ENCODE data around the gene ADARB1. TPM values are rescaled to one million over a fixed set of nuclear protein-coding genes. Genes with fewer than 3 reads are reported as not detected.

ADARB1 gene
- total RNA-seq, 5 donors from 2014 or later (not counting 1 experiment from before 2014, with no cell fraction given): 39.7 to 50.3 (median 44.5) TPM

DNA sequence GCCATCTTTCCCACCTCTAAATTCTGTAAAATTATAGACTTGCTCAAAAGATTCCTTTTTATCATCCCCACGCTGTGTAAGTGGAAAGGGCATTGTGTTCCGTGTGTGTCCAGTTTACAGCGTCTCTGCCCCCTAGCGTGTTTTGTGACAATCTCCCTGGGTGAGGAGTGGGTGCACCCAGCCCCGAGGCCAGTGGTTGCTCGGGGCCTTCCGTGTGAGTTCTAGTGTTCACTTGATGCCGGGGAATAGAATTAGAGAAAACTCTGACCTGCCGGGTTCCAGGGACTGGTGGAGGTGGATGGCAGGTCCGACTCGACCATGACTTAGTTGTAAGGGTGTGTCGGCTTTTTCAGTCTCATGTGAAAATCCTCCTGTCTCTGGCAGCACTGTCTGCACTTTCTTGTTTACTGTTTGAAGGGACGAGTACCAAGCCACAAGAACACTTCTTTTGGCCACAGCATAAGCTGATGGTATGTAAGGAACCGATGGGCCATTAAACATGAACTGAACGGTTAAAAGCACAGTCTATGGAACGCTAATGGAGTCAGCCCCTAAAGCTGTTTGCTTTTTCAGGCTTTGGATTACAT lies 151.5 kb downstream of the ADARB1 start:
- no peak for ATAC-seq (replicated peaks in 1 of 4)
- peak overlapping the region; percentile 40 for H3K27ac ChIP-seq (ENCODE audit: low read length)

DNA sequence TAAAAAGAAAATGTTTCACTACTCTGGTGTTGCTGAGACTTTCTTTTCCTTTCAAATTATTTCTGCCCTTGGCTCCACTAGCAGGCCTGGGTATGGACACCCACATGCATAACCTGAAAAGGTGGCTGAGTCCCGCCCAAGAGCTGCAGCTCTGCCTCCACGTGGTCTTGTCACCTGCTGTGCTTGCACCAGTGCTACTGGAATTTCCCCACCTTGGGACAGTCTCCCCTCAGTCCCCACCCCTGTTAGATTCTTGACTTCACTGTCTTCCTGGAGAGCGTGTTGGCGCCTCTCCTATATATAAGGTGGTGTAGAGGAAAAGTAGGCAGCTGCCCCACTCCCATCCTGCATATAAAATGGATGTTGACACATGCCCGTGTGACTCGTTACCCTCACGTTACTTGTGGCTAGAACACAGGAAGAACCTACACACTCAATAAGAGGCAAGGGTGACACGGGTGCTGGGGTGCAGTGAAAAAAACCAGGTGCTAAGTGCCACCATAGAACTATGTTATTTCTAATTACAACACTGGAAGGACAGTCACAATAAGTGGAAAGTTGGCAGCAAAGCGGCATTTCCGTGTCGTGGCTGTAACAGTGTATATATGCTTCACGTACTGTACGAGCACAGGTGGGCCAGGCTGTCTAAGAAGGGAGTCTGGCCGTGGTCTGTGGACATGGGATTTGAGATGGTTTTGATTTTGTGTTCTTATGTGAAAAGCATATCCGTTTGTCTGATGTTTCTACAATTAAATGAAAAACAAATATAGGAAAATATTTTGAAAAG lies 152.4 kb downstream of the ADARB1 start:
- Histone ChIP-seq H3K4me3 (ENCODE audit: control insufficient read depth in 1 of 2, extremely low read depth in 1 of 2, low read length in 1 of 2) (no peak overlapping the region), H3K27me3 (replicated peaks in 1 of 2; ENCODE audit: control insufficient read depth in 2 of 2, extremely low read depth in 1 of 2, insufficient read depth in 2 of 2, low read length in 1 of 2) (no peaks in the 10 kb centered on the region), H3K27ac (ENCODE audit: low read length) (peak overlapping the region; percentile 40), H3K4me1 (ENCODE audit: control insufficient read depth in 1 of 2, extremely low read depth in 1 of 2, insufficient read depth in 2 of 2, low read length in 2 of 2) (peaks cover 0 to 52% of the 10 kb centered on the region in 2 experiments), H3K36me3 (ENCODE audit: control insufficient read depth in 2 of 2, extremely low read depth in 1 of 2, insufficient read depth in 1 of 2, low read length in 1 of 2) (peaks cover 8 to 12% of the 10 kb centered on the region in 2 donors), H3K9me3 (no peaks in the 10 kb centered on the region)
- peak in 27 of 35 experiments; percentile 10 to 65 (median 29) for DNase-seq
- no peaks in the 10 kb centered on the region for H3K9me3 Mint-ChIP-seq
- ChIA-PET POLR2A (no interaction called here), CTCF (no interaction called here)
- H3K4me1 Mint-ChIP-seq: peaks cover 26 to 53% (median 46%) of the 10 kb centered on the region in 3 donors
- H3K4me3 Mint-ChIP-seq: no peak overlapping the region
- H3K27ac Mint-ChIP-seq: peak overlapping the region; percentile 69 to 72
- H3K27me3 Mint-ChIP-seq: no peaks in the 10 kb centered on the region
- WGBS (ENCODE audit: insufficient coverage): 33% methylated on average over 2 of the region's 15 CpGs
- H3K36me3 Mint-ChIP-seq: peaks cover 5% of the 10 kb centered on the region
- peak in 1 of 4 experiments; percentile 42 for ATAC-seq (replicated peaks in 1 of 4)

More for the DNA sequence above, 151.5 kb downstream of the ADARB1 start:
- no peak overlapping the region for H3K4me3 Mint-ChIP-seq
- no peaks in the 10 kb centered on the region for H3K9me3 Mint-ChIP-seq
- H3K27me3 Mint-ChIP-seq: no peaks in the 10 kb centered on the region
- WGBS (ENCODE audit: insufficient coverage): 91% methylated on average over 13 of the region's 16 CpGs
- H3K27ac Mint-ChIP-seq: peak overlapping the region; percentile 34 to 72
- H3K4me1 Mint-ChIP-seq: peaks cover 26 to 52% (median 46%) of the 10 kb centered on the region in 3 donors
- Histone ChIP-seq H3K4me1 (ENCODE audit: control insufficient read depth in 1 of 2, extremely low read depth in 1 of 2, insufficient read depth in 2 of 2, low read length in 2 of 2) (peaks cover 0 to 52% of the 10 kb centered on the region in 2 experiments), H3K9me3 (no peaks in the 10 kb centered on the region), H3K36me3 (ENCODE audit: control insufficient read depth in 2 of 2, extremely low read depth in 1 of 2, insufficient read depth in 1 of 2, low read length in 1 of 2) (peaks cover 17 to 20% of the 10 kb centered on the region in 2 donors), H3K4me3 (ENCODE audit: control insufficient read depth in 1 of 2, extremely low read depth in 1 of 2, low read length in 1 of 2) (no peak overlapping the region), H3K27me3 (replicated peaks in 1 of 2; ENCODE audit: control insufficient read depth in 2 of 2, extremely low read depth in 1 of 2, insufficient read depth in 2 of 2, low read length in 1 of 2) (no peaks in the 10 kb centered on the region)
- H3K36me3 Mint-ChIP-seq: peaks cover 13% of the 10 kb centered on the region
- ChIA-PET CTCF (interaction anchor here in 1 of 2 donors (0.5 kb wide), 1 partner anchor 398 kb away, joined by 6 read pairs; no protein-coding TSS in a partner anchor), POLR2A (no interaction called here)
- DNase-seq: no peak

DNA sequence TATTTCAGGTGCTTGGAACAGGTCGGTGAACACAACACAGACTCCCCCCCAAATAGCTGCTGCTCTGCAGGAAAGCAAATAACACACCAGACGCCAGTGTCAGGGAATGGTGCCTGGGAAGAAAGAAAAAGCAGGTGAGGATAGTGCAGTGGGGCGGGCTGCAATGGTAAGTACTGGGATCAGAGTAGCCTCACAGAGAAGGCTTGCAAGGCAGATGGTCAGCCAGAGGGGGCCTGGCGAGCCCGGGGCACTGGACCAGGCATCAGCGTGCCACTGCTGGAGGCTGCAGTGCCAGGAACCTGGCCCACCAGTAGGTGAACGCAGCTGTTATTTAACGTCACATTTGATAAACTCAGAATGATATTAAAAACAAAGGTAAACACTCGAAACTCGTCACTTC lies 153.4 kb downstream of the ADARB1 start:
- Mint-ChIP-seq H3K4me3 (no peak overlapping the region), H3K27me3 (no peaks in the 10 kb centered on the region), H3K27ac (peak overlapping the region; percentile 18 to 85), H3K4me1 (peaks cover 26 to 60% (median 46%) of the 10 kb centered on the region in 3 donors), H3K36me3 (peaks cover under 1% of the 10 kb centered on the region), H3K9me3 (no peaks in the 10 kb centered on the region)
- DNase-seq (no peak), ATAC-seq (replicated peaks in 1 of 4) (no peak)
- no peaks in the 10 kb centered on the region for H3K9me3 ChIP-seq
- POLR2A ChIA-PET: interaction anchor here in 1 of 2 donors (0.6 kb wide), 1 partner anchor 60 kb away, joined by 3 read pairs; no protein-coding TSS in a partner anchor
- H3K36me3 ChIP-seq (ENCODE audit: control insufficient read depth in 2 of 2, extremely low read depth in 1 of 2, insufficient read depth in 1 of 2, low read length in 1 of 2): peaks cover 5 to 6% of the 10 kb centered on the region in 2 donors
- CTCF ChIA-PET: no interaction called here
- peak overlapping the region; percentile 42 for H3K27ac ChIP-seq (ENCODE audit: low read length)
- peaks cover 2 to 56% of the 10 kb centered on the region in 2 experiments for H3K4me1 ChIP-seq (ENCODE audit: control insufficient read depth in 1 of 2, extremely low read depth in 1 of 2, insufficient read depth in 2 of 2, low read length in 2 of 2)
- H3K4me3 ChIP-seq (ENCODE audit: control insufficient read depth in 1 of 2, extremely low read depth in 1 of 2, low read length in 1 of 2): no peak overlapping the region
- 83% methylated on average over 4 of the region's 10 CpGs for WGBS (ENCODE audit: insufficient coverage)
- peaks cover 0 to 3% of the 10 kb centered on the region in 2 experiments for H3K27me3 ChIP-seq (replicated peaks in 1 of 2; ENCODE audit: control insufficient read depth in 2 of 2, extremely low read depth in 1 of 2, insufficient read depth in 2 of 2, low read length in 1 of 2)

DNA sequence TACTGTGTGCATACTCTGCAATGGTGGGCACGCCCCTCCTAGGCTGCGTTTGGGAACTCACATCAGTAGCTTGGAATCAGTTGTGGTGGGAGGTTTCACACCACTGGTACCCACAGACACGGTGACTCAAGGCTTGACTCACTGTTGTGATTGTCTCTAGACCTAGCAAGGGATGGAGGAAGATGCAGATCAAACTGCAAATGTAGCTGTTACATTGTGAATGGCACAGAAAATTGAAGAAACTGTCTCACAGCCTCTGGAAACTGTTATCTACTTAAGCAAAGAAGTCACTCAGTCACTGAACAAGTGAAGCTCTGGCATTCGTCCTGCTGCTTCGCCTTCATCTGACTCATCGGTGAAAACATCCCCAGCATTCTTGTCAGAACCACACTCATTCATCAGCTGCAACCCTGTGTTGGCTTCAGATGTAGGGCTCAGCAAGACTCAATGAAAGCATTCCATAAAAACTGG lies 153.8 kb downstream of the ADARB1 start:
- Mint-ChIP-seq H3K9me3 (no peaks in the 10 kb centered on the region), H3K4me1 (peaks cover 26 to 60% (median 46%) of the 10 kb centered on the region in 3 donors)
- POLR2A ChIA-PET: interaction anchor here in 1 of 2 donors (0.6 kb wide), 1 partner anchor 60 kb away, joined by 3 read pairs; no protein-coding TSS in a partner anchor

DNA sequence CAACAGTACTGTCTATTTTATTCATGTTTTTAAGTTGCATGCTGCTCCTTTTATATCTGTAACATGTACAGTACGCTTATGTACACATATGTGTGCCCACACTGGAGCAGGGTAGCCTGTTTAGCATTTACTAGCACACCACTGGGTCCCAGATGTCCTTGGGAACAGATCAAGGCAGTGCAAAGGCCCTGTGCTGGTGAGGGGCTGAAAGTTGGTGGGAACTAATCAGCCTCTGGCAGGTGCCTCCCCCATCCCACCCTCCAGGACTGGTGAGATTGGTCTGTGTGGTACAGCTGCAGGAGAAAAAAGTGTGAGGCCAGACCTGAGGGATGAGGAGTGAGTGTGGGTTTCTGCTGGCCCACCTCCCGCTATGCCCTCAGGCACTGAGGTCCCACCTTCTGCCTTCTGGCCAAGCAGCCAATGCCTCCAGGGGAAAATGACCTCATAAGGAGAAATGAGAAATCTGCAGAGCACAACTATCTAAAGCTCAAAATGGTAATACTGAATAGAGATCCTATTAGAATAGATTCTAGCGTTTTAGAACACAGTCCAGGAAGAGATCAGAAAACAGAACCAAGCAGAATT lies 154.4 kb downstream of the ADARB1 start:
- ChIA-PET CTCF (no interaction called here), POLR2A (no interaction called here)
- ATAC-seq (replicated peaks in 1 of 4) (no peak), DNase-seq (no peak)
- Mint-ChIP-seq H3K9me3 (no peaks in the 10 kb centered on the region), H3K36me3 (no peaks in the 10 kb centered on the region), H3K4me3 (no peak overlapping the region), H3K4me1 (peaks cover 26 to 60% (median 46%) of the 10 kb centered on the region in 3 donors), H3K27ac (peak overlapping the region in 1 of 2 donors; percentile 19), H3K27me3 (peaks cover 0 to 5% of the 10 kb centered on the region in 2 donors)
- Histone ChIP-seq H3K4me3 (ENCODE audit: control insufficient read depth in 1 of 2, extremely low read depth in 1 of 2, low read length in 1 of 2) (no peak overlapping the region), H3K27ac (ENCODE audit: low read length) (peak overlapping the region; percentile 42), H3K27me3 (replicated peaks in 1 of 2; ENCODE audit: control insufficient read depth in 2 of 2, extremely low read depth in 1 of 2, insufficient read depth in 2 of 2, low read length in 1 of 2) (peaks cover 0 to 3% of the 10 kb centered on the region in 2 experiments), H3K36me3 (ENCODE audit: control insufficient read depth in 2 of 2, extremely low read depth in 1 of 2, insufficient read depth in 1 of 2, low read length in 1 of 2) (peaks cover 0 to 2% of the 10 kb centered on the region in 2 donors), H3K9me3 (no peaks in the 10 kb centered on the region), H3K4me1 (ENCODE audit: control insufficient read depth in 1 of 2, extremely low read depth in 1 of 2, insufficient read depth in 2 of 2, low read length in 2 of 2) (peaks cover 2 to 56% of the 10 kb centered on the region in 2 experiments)
- no CpG with 5 or more reads among the region's 3 CpGs for WGBS (ENCODE audit: insufficient coverage)

More for the DNA sequence above, 153.8 kb downstream of the ADARB1 start:
- Mint-ChIP-seq H3K4me3 (no peak overlapping the region), H3K36me3 (no peaks in the 10 kb centered on the region), H3K27ac (peak overlapping the region in 1 of 2 donors; percentile 85), H3K27me3 (no peaks in the 10 kb centered on the region)
- no peaks in the 10 kb centered on the region for H3K9me3 ChIP-seq
- ATAC-seq (replicated peaks in 1 of 4): peak; percentile 62 to 88 (median 74)
- no peak overlapping the region for H3K4me3 ChIP-seq (ENCODE audit: control insufficient read depth in 1 of 2, extremely low read depth in 1 of 2, low read length in 1 of 2)
- CTCF ChIA-PET: no interaction called here
- 50% methylated on average over 5 of the region's 6 CpGs for WGBS (ENCODE audit: insufficient coverage)
- H3K36me3 ChIP-seq (ENCODE audit: control insufficient read depth in 2 of 2, extremely low read depth in 1 of 2, insufficient read depth in 1 of 2, low read length in 1 of 2): peaks cover 0 to 6% of the 10 kb centered on the region in 2 donors
- H3K27me3 ChIP-seq (replicated peaks in 1 of 2; ENCODE audit: control insufficient read depth in 2 of 2, extremely low read depth in 1 of 2, insufficient read depth in 2 of 2, low read length in 1 of 2): peaks cover 0 to 3% of the 10 kb centered on the region in 2 experiments
- peak in 34 of 35 experiments; percentile 19 to 86 (median 64) for DNase-seq
- peaks cover 2 to 56% of the 10 kb centered on the region in 2 experiments for H3K4me1 ChIP-seq (ENCODE audit: control insufficient read depth in 1 of 2, extremely low read depth in 1 of 2, insufficient read depth in 2 of 2, low read length in 2 of 2)
- H3K27ac ChIP-seq (ENCODE audit: low read length): peak overlapping the region; percentile 42

DNA sequence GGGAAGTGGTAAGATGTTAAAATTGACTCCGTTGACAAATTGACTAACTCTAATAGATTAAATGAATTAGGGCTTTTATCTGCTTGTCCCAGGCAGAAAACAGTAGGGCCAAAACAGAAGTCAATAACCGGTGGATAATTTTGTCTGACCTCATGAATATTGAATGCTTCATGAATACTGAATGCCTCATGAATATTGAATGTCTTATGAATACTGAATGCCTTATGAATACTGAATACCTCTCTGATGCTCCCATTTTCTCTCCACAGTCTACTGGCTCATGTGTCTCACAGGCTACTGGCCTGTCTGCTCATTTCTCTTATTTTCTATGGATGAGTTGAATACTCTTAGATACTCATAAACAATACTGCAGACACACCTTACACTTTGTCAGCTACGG lies 157.3 kb downstream of the ADARB1 start:
- Histone ChIP-seq H3K27me3 (replicated peaks in 1 of 2; ENCODE audit: control insufficient read depth in 2 of 2, extremely low read depth in 1 of 2, insufficient read depth in 2 of 2, low read length in 1 of 2) (peaks cover 2 to 25% of the 10 kb centered on the region in 2 experiments), H3K9me3 (no peaks in the 10 kb centered on the region), H3K36me3 (ENCODE audit: control insufficient read depth in 2 of 2, extremely low read depth in 1 of 2, insufficient read depth in 1 of 2, low read length in 1 of 2) (no peaks in the 10 kb centered on the region), H3K4me1 (ENCODE audit: control insufficient read depth in 1 of 2, extremely low read depth in 1 of 2, insufficient read depth in 2 of 2, low read length in 2 of 2) (peaks cover 2 to 35% of the 10 kb centered on the region in 2 experiments), H3K27ac (ENCODE audit: low read length) (no peak overlapping the region), H3K4me3 (ENCODE audit: control insufficient read depth in 1 of 2, extremely low read depth in 1 of 2, low read length in 1 of 2) (no peak overlapping the region)
- H3K4me1 Mint-ChIP-seq: peaks cover 9 to 35% (median 22%) of the 10 kb centered on the region in 3 donors
- POLR2A ChIA-PET: no interaction called here
- WGBS (ENCODE audit: insufficient coverage): no CpG with 5 or more reads among the region's 3 CpGs
- H3K36me3 Mint-ChIP-seq: no peaks in the 10 kb centered on the region
- DNase-seq: no peak
- no peak overlapping the region for H3K4me3 Mint-ChIP-seq
- CTCF ChIA-PET: no interaction called here
- H3K27ac Mint-ChIP-seq: no peak overlapping the region
- no peak for ATAC-seq (replicated peaks in 1 of 4)
- H3K27me3 Mint-ChIP-seq: peaks cover 5 to 21% of the 10 kb centered on the region in 2 donors
- no peaks in the 10 kb centered on the region for H3K9me3 Mint-ChIP-seq

Data from T-cell (primary cell).